HG03159 (cell line): ENCODE results near the gene EPHA1.
A peak's percentile ranks its signal among the peaks of the same experiment; 100 is the strongest.

Experiments
- ATAC-seq: cut with Tn5 transposase; IDR thresholded peaks from one replicate; pipeline ENCODE4 v1.9.1; 2021; ENCODE audit warnings: mild to moderate bottlenecking, moderate library complexity; ENCODE audit not compliant: unreplicated experiment

EPHA1 gene

GRCh38 chr7:143390104-143390772 is 18.4 kb downstream of the EPHA1 start:
- no peak for ATAC-seq

DNA sequence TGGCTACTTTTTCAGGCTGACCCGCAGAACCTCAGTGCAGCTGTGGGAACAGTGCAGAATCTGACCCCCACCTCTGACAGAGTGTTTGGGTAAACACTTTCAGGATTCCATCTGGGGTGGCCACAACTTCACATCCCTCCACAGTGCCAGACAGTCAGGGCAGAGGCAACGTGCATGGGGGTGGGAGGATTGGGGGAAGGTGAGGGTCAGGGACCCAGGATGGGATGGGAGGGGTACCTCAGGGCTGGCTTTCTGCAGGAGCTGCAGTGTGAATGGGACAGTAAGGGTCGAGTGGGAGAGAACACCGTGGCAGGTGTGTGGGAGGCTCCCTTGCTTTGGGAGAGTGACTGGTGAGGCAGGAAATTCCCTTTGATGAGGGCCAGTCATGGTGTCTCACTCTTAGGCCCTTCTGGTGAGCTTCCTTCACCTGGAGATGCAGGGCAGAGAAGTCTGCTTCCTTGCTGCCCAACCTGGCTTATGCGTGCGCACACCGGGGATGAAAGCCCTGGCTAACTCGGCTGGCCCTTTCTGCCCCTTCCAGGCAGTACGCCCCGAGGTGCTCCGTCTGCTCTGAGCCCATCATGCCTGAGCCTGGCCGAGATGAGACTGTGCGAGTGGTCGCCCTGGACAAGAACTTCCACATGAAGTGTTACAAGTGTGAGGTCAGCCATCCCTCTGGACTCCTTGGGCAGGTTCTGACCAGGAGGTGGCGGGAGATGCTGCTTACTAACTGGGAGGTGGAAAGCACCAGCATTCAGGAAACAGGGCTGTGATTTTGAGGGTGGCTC is 19.1 kb downstream of the EPHA1 start:
- no peak for ATAC-seq

GRCh38 chr7:143388491-143389101 is 20.1 kb downstream of the EPHA1 start:
- no peak for ATAC-seq

DNA sequence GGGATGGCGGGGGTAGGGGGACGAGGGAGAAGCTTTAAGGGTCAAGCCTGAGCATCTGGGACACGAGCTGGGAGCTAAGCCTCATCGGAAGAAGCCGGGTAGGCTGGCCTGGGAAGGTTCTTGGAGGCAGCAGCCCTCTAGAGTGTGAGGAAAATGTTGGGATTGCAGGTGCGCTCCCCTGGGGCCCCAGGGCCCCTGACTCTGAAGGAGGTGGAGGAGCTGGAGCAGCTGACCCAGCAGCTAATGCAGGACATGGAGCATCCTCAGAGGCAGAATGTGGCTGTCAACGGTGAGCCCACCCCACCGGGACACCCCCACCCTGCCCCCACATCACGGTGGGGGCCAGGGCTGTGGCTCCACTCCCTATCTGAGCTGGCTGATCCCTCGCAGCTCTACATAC is 20.6 kb downstream of the EPHA1 start:
- no peak for ATAC-seq

DNA sequence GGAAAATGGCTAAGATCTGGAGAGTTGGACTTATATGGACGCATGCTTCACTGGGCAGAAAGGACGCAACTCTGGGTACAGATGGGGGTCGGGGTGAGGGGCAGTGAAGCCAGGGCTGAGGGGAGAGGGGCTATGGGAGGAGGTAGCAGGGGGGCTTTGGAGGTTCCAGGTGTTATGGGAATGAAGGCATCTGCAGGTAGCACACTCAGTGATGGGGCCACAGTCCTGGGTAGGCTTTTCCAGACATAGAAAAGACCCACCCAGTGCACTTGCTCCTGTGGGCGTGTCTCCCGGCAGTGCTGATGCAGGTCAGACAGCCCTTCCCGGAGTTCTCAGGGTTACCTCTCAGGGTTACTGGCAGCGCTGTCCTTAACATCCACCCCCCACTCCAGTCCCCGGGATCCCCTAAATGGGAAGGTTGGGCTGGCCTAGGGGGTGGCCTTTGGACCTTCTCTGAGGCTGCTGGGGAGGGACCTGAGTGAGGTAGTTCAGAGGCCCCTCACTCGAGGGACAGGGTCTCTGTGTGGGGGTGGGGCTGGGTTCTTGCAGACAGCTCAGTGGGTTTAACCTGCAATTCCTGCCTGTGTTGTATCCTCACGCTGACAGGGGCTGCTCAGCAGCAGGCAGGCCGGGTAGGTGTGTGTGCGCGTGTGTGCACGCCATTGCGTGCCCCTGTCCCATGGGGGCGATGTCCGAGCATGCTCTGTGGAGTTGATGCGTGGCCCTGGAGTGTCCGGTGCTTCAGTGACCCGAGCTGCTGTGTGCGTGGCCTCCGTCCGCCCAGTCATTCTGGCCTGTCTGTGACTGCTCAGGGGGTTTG is 21.3 kb downstream of the EPHA1 start:
- ATAC-seq = no peak

GRCh38 chr7:143385891-143386781 is 22.5 kb downstream of the EPHA1 start:
- peak; percentile 34 for ATAC-seq

GRCh38 chr7:143384661-143385631 is 23.7 kb downstream of the EPHA1 start:
- ATAC-seq = no peak

- no peak for ATAC-seq
Observed at GRCh38 chr7:143384148-143384547, 24.5 kb downstream of the EPHA1 start.

DNA sequence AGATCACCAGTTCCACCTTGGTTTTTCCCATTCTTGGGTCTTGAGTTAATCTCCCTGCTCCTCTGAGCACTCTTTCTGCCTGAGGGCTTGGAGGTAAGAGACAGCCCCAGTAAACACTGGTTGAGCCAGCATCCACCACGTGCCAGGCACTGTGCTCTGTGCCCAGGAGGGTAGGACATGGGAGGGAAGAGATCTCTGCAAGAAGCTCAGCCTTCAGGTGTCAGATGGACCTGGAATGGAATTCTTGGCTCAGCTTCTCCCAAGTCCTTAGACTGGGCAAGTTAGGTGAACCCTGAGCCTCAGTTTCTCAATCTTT is 25.1 kb downstream of the EPHA1 start:
- no peak for ATAC-seq

DNA sequence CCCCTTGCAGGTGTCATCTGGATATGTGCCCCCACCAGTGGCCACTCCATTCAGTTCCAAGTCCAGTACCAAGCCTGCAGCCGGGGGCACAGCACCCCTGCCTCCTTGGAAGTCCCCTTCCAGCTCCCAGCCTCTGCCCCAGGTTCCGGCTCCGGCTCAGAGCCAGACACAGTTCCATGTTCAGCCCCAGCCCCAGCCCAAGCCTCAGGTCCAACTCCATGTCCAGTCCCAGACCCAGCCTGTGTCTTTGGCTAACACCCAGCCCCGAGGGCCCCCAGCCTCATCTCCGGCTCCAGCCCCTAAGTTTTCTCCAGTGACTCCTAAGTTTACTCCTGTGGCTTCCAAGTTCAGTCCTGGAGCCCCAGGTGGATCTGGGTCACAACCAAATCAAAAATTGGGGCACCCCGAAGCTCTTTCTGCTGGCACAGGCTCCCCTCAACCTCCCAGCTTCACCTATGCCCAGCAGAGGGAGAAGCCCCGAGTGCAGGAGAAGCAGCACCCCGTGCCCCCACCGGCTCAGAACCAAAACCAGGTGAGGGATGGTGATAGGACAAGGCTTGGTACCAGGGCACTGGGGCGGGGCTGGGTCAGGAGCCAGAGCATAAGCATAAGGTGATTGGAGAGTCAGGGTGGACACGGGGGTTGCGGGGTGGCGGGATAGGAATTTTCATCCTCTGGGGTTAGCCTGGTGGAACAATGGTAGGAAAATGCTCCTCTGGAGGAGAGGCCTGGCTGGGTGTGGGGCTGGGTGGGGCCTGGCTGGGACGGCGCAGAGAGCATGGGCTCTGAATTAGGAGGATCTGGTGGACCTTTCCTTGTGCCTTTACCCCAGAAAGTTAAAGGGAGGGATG is 25.6 kb downstream of the EPHA1 start:
- ATAC-seq = no peak

GRCh38 chr7:143382126-143382790 is 26.4 kb downstream of the EPHA1 start:
- no peak for ATAC-seq

DNA sequence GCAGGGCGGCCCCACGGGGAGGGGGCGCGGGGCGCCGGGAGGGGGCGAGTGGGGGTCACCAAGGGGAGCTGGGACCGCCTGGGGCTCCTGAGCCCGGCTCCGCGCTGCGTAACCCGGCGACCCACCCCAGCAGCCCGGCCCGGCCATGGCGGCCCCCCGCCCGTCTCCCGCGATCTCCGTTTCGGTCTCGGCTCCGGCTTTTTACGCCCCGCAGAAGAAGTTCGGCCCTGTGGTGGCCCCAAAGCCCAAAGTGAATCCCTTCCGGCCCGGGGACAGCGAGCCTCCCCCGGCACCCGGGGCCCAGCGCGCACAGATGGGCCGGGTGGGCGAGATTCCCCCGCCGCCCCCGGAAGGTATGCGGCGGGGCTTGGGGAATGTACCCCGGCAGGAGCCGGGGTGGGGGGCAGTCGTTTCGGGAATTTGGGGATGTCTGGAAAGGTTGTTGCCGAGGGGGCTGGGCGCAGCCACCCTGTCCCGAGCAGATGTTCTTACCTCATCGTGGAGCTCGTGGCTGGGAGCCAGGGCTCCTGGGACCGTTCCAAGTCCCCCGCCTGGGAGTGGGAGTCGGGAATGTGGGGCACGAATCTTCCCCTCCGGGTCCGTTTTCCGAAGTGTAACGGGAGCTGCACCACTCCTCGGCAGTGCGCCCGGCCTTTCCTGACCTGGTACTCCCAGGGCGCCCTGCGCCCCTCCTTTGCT is 27.1 kb downstream of the EPHA1 start:
- peak; percentile 18 for ATAC-seq

DNA sequence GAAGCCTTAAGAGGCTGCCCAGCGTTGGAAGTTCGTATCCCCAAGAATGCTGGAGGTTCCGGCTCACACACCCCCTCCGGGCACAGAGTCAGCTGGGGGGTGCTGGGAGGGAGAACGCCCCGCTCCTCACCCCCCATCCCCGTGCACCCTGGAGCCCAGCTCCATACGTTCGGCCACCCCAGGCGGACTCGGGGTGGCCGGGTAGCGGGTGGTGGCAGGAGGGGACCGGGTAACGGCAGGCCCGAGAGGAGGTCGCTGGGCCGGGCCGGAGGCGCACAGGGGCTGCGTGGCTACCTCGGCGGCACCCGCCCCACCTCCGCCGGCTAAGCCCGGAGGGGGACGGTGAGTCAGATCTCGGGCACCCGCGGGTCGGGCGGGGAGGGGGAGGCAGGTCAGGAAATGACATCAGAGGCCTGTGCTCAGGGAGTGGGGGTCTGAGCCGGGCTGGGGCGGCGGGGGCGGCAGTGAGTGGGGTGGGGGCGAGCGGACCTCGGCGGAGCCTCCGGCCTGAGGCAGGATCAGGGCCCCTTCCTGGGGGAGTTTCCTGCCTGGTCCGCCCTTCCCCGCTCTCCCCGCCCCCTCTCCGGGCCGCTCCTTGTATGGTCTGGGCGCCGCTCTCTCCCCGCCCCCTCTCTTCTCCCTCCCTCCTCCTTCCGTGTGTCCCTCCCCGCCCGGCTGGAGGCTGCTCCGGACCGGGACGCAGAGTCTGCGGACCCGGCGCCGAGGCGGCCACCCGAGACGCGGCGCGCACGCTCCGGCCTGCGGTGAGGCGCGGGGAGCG is 27.8 kb downstream of the EPHA1 start, which contains the start of gene ZYX:
Gene ZYX (plus strand): TSS at position 700 of the 781 bp plus-strand sequence. CDS start 227 bp downstream, outside the sequence.
- peak; percentile 73 for ATAC-seq

- peak; percentile 59 for ATAC-seq
Observed at GRCh38 chr7:143380260-143380645, 28.4 kb downstream of the EPHA1 start.

- ATAC-seq = peak; percentile 1
Observed at GRCh38 chr7:143379611-143380259, 28.9 kb downstream of the EPHA1 start.

GRCh38 chr7:143376396-143376795 is 32.3 kb downstream of the EPHA1 start:
- no peak for ATAC-seq
